B cell (primary cell): ENCODE measurements around the gene EGFR.

ENCODE experiments used
- CTCF ChIP-seq: fragments of 200-600 bp; IDR thresholded peaks from one replicate; pipeline ENCODE4 v1.8.0; 2022; ENCODE audit warnings: antibody characterized with exemption, mild to moderate bottlenecking
- EZH2 ChIP-seq: IDR thresholded peaks from 2 replicates; pipeline ENCODE4 v1.6.1; 2012; ENCODE audit warnings: borderline replicate concordance, low read depth, mild to moderate bottlenecking, moderate library complexity, low read length; ENCODE audit not compliant: insufficient read depth, poor library complexity, severe bottlenecking

GRCh38 chr7:55104712-55105433 is 86.1 kb downstream of the EGFR start:
- no peak for TF ChIP-seq CTCF
- no peak for TF ChIP-seq EZH2
